HG02759 (cell line): ENCODE measurements around the gene ABCA6.
"Not testable (repeated sequence)": the region's sequence is repeated elsewhere in the genome, so short reads cannot be mapped to it uniquely, and the experiment has no call there.

Experiments used
- ATAC-seq: cut with Tn5 transposase; IDR thresholded peaks from one replicate; pipeline ENCODE4 v1.9.1; 2021; ENCODE audit warnings: mild to moderate bottlenecking, moderate library complexity; ENCODE audit not compliant: unreplicated experiment

ABCA6 gene

DNA sequence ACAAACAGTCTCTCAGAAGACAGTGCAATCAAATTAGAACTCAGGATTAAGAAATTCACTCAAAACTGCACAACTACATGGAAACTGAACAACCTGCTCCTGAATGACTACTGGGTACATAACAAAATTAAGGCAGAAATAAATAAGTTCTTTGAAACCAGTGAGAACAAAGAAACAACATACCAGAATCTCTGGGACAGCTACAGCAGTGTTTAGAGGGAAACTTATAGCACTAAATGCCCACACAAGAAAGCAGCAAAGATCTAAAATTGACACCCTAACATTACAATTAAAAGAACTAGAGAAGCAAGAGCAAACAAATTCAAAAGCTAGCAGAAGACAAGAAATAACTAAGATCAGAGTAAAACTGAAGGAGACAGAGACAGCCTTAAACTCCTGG, 68.3 kb downstream of the ABCA6 start:
- ATAC-seq = not testable (repeated sequence)

DNA sequence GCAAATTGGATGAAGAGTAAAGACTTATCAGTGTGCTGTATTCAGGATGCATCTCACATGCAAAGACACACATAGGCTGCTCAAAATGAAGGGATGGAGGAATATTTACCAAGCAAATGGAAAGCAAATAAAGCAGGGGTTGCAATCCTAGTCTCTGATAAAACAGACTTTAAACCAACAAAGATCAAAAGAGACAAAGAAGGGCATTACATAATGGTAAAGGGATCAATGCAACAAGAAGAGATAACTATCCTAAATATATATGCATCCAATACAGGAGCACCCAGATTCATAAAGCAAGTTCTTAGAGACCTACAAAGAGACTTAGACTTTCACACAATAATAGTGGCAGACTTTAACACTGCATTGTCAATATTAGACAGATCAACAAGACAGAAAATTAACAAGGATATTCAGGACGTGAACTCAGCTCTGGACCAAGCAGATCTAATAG, 68.9 kb downstream of the ABCA6 start:
- ATAC-seq = not testable (repeated sequence)

DNA sequence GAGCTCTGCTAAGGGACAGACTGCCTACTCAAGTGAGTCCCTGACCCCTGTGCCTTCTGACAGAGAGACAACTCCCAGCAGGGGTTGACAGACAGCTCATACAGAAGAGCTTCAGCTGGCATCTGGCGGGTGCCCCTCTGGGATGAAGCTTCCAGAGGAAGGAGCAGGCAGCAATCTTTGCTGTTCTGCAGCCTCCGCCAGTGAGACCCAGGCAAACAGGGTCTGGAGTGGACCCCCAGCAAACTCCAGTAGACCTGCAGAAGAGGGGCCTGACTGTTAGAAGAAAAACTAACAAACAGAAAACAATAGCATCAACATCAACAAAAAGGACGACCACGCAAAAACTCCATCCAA, 70.5 kb downstream of the ABCA6 start:
- ATAC-seq = not testable (repeated sequence)

DNA sequence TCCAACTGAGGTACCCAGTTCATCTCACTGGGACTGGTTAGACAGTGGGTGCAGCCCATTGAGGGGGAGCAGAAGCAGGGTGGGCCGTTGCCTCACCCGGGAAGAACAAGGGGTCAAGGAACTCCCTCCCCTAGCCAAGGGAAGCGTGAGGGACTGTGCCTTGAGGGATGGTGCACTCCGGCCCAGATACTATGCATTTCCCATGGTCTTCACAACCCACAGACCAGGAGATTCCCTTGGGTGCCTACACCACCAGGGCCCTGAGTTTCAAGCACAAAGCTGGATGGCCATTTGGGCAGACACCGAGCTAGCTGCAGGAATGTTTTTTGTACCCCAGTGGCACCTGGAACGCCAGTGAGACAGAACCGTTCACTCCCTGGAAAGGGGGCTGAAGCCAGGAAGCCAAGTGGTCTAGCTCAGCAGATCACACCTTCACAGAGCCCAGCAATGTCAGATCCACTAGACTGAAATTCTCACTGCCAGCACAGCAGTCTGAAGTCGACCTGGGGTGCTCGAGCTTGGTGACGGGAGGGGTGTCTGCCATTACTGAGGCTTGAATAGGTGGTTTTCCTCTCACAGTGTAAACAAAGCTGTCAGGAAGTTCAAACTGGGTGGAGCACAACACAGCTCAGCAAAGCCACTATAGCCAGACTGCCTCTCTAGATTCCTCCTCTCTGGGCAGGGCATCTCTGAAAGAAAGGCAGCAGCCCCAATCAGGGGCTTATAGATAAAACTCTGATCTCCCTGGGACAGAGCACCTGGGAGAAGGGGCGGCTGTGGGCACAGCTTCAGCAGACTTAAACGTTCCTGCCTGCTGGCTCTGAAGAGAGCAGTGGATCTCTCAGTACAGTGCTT, 71.1 kb downstream of the ABCA6 start:
- ATAC-seq = not testable (repeated sequence)

DNA sequence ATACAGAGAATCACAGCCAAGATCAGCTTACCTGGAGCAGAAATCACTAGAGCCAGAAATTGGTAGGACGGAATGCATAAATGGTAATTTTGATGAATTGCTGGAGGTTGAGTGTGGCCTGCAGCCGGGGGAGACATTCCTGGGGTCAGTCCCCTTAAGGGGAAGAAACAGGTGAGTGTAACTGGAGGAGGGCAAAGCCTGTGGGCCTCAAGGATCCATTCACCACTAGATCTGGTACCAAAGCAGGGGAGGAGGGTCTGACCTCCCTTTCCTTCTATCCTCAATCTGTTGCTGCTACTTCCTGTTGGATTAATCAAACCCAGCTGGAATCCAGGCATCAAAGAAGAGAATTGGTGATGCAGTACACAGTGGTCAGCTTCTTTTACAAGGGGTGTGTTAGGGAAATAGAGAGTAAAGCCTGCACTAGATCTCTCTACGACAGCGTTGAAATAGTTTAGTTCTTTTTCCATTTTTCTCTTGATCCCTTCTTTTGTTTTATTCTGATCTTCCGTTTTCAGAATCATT, 72.4 kb downstream of the ABCA6 start:
- ATAC-seq = no peak

DNA sequence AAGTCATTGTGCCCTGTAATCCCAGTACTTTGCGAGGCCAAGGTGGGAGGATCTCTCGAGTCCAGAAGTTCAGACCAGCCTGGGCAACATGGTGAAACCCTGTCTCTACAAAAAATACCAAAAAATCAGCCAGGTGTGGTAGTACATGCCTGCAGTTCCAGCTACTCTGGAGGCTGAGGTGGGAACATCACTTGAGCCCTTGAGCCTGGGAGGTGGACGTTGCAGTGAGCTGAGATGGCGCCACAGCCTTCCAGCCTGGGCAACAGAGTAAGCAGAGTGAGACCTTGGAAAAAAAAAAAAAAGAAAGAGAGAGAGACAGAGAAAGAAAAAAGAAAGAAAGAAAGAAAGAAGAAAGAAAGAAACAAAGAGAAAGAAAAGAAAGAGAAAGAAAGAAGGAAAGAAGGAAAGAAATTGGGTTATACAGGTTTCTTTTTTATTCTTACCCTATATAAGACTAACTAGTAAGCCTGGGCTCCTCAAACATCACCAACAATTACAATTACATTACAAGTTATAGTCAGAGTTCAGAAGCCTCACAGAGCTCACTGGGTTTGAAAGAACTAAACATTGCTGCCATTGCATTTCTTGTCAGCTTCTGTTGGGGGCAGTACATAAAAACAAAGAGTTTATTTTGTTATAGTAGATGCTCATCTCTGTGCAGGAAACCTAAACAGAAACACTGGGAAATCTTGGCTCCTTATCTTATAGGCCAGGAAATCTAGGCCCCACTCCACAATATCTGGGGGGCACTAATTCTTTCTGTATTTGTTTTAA, 74.2 kb downstream of the ABCA6 start:
- no peak for ATAC-seq

DNA sequence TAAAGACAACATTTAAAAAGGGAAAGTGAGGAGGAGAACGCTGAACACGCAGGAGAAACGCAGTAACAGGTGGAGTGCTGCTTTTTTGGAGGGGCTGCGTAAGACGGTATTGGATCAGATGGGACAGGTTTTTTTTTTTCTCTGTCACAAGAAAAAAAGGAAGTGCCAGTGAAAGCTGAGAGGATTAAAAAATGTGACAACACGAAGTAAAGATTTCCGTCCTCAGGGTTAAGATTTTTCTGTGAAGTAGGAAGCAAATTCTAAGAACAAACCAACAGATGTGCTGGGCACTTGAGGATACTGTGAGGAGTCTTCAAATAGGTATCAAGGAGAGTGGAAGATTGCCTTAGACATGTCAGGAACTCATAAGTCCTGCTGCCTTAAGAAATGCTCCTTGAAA, 75.2 kb downstream of the ABCA6 start:
- no peak for ATAC-seq

DNA sequence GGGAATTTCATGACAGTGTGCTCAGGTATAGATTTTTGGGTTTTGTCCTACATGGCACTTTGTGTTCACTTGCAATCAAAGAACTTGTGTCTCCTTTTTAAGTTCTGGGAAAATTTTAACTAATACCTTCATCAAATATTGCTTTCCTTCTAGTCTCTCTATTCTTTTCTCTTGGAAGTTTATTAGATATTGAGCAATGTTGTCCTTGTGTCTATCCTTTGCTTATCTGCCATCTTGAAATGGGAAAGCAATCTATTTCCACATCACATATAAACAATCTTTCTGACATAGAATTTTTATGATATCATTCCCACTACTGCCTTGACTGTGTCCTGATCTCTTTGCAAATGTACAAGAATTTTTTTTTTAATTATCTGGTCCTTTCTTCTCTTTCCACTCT, 76.6 kb downstream of the ABCA6 start:
- no peak for ATAC-seq

DNA sequence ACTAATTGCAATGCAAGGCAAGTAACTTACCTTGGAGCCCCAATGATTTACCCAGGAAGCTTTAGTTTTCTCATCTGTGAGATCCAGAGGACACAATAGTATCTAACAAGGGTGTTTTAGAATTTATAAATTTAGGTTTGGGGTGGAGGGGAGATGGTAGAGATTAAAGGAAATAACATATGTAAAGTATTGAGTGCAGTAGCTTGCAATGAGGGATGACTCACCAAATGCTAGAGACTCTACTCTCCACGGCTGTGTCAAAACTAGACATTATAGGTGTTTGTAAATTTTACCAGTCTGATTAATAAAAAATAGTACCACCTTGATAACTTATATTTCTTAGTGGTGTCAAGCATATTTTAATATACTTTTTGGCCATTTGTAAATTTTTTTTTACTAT, 77.2 kb downstream of the ABCA6 start:
- no peak for ATAC-seq

DNA sequence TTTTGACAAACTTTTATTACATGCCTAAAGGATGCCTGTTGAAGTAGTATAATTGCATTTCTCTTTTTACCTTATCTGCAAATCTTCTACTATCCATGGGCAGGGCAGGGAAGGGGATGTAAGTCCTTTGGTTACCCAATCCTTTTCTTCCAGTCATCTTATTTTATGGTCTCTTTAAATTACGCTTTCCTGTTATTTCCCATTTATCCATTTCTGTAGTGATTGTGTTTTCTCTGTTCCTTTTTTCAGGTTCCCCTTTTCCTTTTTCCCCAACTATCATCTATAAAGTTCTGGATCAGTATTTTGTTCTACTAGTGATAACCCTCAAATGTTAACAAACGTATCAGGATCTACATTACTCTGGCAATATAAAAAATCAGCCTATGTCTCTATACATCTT, 77.7 kb downstream of the ABCA6 start:
- no peak for ATAC-seq

DNA sequence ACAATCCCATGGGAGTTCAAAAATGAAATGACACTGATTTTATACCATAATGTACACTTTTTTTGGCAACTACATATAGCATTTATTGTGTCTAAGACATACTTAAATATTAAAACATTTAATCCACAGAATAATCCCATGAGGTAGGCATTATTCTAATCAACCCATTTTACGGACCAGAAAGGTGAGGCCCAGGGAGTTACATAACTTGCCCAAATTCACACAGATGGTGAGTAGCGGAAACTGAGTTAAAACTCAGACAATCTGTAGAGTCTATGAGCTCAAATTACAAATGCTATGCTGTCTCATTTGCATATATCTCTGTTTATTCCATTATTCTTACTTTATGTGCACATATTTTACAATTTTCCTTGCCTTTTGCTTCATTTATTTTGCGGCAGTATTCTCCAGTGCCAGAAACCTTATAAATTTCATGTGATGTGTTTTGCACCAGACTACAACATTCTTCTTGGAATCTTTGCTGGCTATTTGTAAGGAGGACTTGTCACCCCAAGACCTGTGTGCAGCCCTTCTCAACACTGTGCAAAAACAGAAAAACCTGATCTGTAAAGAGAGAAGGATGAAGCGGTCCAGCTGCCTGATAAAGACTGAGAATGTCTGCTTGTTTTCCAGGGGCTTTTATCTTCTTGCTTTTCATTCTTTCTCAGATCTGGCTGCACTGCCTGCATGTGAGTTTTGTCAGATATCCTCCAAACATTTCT, 78.7 kb downstream of the ABCA6 start:
- no peak for ATAC-seq

DNA sequence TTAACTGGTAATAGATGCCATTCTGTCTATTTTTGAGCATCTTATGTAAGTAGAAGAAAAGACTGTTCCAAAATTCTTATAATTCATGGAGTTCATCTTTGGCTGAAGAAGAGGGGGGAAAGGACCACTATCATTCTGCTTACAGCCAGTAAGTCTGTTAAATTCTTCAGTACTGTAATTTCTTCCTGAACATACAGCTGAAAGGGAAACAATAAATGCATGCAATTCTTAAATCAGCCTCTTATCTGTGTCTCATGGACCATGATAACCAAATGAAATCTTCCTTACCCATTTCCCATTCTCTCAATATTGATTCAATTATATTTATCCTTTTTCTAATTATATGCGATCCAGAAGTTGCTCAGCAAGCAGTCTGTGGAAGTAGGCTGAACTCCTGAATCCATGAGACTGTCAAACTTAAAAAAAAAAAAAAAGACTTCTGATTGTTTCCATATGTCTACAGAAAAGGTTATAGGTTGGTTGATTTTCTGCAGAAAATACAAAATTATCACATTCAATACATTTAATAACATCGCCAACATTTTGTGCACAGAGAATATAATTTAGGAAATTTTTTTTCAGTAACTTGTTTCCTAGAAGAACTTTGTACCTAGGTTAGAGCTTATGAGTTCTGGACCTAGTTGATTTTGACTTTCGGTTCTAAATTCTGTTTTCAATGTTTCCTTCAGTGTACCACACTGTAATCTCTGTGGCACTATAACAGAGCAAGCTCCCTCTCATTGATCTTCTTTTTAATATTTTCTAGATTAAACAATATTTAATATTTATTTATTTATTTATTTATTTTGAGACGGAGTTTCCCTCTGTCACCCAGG, 79.8 kb downstream of the ABCA6 start:
- no peak for ATAC-seq

DNA sequence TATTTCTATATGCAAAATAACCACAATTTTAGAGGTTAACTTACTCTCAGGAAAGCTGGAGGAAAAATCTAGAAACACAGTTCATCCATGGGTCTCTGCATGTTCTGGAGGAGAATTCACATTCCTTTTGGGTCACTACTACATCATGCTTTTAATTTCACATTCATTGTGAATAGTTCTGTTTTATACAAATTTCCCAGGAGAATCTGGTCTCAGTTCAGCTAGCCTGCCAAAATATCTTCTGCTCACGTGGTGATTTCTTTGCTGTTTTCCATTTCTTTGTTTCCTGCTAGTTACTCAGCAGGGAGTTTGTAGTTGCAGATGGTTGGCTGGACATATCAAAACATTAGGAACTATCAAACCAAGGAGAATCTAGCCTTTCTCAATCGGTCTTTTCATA, 80.9 kb downstream of the ABCA6 start, which contains the start of gene ABCA9:
Gene ABCA9, minus strand, starts transcription at position 106 of the 400 bp plus-strand sequence. CDS start 9,801 bp downstream, outside the sequence.
- no peak for ATAC-seq

DNA sequence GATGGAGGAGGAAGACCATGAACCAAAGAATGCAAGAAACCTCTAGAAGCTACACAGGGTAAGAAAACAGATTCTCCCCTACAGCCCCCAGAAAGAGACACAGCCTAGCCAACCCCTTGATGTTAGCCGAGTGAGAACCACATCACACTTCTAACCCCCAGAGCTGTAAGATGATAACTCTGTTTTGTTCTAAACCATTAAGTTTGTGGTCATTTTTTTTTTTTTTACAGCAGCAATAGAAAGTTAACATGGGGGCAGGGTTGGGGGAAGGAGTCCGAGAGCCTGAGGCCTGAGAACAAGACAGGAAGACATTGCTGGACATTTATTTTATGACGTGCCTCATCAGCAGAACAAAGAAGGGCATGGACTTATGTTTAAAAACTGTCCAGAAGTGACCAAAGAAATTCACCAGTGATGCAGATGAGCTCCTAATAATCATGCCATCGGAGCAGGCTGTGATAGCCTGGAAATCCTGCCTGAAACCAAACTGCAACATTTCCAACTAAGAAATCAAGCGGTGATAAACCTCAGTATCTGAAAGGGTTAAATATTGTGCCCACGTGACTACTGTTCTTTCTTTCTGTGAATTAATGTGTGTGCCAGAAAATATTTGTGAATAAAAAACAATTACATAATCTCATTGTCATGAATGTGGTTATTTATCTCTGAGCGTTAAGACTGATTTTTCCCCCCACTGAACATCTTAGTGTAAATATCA, 82.1 kb downstream of the ABCA6 start:
- ATAC-seq = no peak

DNA sequence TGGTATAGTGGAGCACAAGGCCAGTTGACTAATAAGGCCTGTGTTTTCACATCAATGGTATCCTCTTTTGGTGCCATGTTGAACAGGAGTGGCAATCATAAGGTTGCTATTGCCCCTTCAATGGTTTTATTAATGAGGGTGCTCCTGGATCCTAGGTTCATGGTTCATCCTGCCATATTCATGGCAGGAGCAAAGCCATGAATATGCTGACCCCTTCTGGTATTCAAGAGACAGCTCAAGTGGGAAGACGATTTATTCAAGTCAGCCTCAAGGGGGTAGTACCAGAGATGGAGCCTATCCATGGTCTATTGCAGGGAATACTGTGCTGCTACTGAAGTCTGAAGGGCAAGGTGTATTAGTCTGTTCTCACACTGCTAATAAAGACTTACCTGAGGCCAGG, 83.5 kb downstream of the ABCA6 start:
- ATAC-seq = no peak

DNA sequence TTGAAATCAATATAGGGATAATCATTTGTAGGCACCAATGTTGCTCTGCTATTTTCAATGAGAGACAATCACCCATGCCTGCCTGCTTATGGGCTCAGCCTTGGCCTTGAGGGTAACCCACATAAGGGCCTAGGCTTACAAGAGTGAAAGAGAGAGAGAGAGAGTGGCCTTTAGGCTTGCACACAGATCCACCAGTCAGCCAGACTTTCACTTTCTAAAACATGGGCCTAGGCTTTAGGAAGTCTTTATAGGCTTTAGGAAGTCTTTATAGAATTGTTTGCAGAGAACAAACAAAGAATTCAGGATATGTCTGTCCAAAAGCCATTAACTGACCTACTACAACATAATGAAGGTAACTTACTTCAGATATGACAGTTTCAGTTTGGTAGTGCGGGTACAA, 84.4 kb downstream of the ABCA6 start:
- no peak for ATAC-seq

DNA sequence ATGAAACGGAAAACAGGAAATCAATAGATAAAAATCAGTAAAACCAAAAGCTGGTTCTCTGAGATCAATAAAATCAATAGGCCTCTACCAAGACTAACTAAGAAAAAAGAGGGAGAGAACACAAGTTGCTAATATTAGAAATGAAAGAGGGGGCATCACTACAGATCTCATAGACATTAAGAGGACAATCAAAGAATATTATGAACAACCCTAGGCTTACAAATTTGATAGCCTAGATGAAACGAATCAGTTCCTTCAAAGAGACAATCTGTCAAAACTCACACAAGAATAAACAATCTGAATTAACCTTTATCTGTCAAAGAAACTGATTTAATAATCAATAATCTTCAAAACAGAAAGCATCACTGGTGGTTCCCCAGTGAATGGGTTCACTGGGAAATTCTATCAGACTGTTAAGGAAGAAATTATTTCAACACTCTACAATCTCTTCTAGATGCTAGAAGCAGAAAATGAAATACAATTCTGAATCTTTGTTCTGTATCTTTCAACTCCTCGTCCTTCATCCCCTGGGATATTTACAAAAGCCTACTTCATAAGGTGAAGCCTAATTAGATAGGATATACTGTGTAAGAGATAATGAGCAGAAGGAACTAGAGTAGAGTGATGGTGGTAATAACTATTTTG, 85.4 kb downstream of the ABCA6 start:
- no peak for ATAC-seq

DNA sequence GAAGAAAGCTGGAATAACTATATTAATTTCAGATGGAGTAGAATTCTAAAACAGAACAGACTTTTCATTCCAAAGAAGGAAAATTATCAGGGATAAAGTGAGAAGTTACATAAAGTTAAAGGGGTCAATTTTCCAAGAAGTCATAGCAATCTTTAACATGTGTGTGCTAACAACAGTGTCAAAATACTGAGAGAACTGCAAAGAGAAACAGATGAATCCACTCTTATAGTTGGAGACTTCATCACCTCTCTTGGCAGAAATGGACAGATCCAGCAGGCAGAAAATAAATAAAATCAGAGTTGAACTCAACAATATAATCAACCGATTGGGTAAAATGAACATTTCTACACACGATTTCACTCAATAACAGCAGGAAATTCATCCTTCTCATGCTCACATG, 86.4 kb downstream of the ABCA6 start:
- ATAC-seq = no peak
